HG03457 (cell line): ENCODE measurements around the gene FCN3.
"Not testable (repeated sequence)": the region's sequence is repeated elsewhere in the genome, so short reads cannot be mapped to it uniquely, and the experiment has no call there.

Experiments
- ATAC-seq: cut with Tn5 transposase; IDR thresholded peaks from one replicate; pipeline ENCODE4 v1.9.1; 2021; ENCODE audit warnings: moderate number of reproducible peaks; ENCODE audit not compliant: unreplicated experiment

Gene FCN3

DNA sequence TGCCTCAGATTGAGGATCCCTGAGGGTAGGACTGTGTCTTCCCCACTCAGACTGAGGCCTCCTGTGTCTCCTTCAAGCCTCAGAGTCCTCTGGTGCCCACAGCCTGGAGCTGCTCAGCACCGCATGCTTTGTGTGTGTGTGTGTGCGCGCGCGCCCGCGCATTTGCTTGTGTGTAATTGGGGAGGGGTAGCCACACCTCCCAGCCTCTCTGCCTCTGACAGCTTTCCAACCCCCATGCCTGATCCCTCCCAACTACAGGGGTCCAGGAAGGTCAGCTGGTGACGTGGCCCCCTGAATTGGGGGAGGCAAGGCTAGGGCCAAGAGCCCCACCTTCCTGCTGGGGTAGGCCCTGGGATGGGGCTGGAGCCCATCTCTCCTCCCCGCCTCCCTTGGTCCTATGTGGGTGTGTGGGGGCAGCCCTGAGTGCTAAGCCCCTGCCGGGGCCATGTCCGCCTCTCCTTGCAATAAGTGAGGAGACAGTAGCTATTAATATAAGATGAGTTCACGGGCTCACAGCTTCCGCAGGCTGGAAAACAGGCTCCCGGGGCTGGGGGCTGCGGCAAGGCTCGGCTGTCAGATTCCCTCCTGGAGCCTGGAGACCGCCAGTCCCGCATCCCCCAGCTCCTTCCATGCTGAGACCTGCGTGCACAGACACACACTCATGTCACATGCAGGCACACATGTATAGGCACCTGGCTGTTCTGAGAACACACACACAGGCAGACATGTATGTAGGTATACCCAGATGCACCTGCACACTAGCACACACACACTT, 24.8 kb upstream of the FCN3 start:
- ATAC-seq, result no peak

DNA sequence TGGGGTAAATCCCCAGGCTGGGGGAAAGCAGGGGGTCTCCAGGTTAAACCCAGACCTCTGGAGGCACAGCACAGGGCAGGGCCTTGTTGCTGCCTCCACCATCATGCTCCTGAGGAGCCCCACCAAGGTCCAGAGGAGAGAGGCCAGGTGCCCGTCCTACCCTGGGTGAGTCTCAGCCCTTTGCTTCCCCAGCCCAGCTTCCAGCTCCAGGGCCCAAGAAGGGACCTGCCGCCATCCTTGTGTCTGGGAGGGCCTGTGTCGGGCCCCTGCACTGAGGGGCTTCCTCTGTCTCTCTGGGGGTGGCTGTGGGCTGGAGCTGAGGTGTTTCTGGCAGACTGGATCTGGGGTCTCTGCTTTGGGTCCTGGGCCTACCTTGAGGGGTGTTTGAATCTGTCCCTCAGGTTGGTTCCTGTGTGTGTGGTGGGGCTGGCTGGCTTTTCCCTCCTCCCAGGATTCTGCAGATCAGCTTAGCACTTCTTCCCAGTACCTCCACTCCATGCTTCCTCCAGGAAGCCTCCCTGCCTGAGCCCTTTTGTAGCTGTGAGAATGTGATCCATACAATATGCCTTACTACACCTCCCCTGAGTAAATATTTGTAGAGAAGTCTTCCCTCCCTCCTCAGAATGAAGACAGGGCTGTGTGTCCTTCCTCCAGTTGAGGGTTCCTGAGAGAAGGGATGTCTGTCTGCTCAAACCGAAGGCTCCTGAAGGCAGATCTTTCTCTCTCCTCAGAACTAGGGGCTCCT, 24.0 kb upstream of the FCN3 start:
- ATAC-seq, result no peak

DNA sequence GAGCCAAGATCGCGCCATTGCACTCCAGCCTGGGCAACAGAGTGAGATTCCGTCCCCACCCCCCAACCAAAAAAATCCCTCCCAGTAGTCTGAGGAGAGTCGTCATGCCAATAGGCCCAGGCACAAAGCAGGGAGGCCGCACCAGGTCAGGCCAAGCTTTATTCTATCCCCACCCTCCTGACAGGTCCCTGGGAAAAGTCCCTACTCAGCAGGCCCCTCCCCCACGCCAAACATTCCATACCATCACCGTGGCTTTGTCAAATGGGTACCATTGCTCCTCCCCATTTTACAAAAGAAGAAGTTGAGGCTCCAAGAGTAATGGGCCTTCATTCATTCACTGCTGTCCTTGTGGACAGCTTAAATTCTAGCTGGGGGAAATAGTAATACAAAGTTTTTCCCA, 23.1 kb upstream of the FCN3 start:
- no peak for ATAC-seq

DNA sequence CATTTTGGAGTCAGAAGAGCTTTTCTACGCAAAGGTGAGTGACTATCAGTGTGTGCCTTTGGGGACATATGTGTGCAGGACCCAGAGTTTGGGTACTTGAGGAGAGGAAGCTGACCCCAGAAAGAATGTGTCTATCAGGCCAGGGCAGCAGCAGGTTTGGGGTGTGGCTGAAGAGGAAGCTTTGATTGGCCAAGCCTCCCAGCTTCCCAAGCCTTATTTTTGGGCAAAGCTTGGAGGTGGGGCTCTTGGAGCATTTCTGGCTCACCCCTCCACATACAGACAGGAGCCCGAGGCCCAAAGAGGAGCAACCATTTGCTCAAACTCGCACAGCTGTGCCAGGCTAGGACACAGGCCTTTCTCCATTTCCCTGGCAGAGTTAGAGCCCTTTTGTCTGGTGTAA, 22.5 kb upstream of the FCN3 start:
- no peak for ATAC-seq

DNA sequence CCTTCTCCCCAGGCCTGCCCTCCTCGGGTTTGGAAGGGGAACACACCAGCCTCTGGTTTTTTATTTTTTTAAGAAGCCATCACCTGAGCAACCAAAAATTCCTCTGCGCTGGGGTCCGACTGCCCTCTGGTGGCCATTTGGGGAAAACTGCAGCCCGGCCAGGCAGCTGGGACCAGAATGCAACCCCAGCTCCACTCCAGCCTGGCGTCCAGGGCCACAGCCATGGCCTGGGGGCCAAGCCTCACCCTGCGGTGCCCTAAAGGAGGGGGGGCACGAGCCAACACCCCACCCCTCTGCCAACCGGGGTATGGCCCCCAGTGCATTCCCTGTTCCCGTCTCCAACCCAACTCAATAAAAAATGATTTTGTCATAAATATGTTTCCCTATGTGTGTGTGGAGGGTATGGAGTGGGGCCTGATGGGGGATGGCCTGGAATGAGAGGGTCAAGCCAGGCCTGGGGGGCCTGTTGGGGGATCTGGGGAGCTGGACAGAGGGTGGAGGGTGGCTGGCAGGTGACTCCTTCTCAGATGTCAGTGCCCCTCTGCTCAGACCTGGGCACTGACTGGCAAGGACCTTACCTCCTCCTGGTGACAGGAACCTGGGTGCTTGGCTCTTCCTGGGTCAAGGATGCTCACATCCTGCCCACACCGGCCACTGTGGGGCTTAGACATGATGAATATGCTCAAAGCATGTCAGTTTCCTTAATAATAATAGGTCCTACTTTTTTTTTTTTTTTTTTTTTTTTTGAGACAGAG, 21.0 kb upstream of the FCN3 start:
- no peak for ATAC-seq

DNA sequence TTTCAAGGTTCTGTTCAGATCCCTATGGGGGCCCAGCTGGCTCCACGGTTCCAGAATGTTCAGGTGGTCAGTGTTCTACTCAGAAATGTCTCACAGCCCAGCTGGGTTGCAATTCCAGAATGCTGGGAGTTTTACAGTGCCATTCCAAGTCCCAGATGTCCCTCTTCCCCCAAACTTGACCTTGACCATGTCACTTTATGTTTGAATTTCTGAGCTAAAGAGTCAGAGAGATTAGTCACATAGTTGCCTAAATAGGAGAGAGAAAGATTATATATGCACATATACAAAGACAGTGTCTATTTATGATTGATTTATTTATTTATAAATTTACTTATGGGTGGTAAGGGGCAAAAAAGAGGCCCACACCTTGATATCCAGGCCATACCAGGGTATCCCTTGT, 20.3 kb upstream of the FCN3 start:
- ATAC-seq, result no peak

DNA sequence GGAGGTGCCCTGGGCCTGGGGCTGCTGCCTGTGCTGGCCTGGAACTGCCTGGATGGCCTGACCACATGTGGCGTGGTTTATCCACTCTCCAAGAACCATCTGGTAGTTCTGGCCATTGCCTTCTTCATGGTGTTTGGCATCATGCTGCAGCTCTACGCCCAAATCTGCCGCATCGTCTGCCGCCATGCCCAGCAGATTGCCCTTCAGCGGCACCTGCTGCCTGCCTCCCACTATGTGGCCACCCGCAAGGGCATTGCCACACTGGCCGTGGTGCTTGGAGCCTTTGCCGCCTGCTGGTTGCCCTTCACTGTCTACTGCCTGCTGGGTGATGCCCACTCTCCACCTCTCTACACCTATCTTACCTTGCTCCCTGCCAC, 19.6 kb upstream of the FCN3 start:
- no peak for ATAC-seq

DNA sequence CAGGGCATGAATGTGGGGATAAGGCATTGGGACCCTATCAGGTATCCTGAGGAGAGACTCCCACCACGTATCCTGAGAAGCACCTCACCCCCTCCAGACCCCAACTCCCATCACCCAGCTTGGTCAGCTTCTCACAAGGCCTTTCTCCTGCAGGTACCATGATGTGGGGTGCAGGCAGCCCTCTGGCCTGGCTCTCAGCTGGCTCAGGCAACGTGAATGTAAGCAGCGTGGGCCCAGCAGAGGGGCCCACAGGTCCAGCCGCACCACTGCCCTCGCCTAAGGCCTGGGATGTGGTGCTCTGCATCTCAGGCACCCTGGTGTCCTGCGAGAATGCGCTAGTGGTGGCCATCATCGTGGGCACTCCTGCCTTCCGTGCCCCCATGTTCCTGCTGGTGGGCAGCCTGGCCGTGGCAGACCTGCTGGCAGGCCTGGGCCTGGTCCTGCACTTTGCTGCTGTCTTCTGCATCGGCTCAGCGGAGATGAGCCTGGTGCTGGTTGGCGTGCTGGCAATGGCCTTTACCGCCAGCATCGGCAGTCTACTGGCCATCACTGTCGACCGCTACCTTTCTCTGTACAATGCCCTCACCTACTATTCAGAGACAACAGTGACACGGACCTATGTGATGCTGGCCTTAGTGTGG, 19.1 kb upstream of the FCN3 start:
- ATAC-seq, result no peak

DNA sequence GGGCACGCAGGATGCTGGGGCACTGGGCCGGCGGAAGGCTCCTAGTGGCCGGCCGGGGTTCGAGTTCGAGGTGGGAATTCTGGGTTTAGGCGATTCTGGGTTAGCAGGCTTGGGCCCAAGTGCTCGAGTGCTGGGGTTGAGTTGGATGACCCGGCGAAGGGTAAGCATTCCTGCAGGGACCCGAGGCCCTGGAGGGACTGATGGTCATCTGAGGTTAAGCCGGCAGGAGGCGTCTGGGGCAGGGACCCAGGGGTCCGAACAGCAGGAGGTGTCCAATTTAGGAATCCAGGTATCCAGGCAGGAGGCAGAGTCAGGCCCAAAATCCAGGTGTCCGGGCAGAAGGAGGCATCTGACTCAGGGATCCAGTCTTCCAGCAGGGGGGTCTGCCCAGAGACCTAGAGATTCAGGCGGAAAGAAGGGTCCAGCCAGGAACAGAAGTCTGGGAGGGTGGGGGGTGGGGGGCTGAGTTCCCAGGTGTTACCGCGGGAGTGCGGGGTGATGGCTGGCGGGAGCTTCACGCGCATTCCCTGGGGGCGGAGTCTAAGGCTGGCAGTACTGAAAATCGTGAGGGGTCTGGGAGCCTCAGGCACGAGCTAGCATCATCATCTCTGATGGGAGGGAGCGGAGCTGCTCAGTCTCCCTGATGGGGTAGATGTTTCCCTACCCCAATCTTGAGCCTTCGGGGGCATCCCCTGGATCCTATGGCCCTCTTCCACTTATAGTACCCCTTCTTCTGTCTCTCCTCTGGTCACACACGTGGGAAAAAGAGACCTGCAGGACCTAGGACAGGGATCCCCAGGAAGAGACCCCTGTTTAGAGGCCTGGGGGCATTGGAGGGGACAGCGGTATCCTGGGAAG, 18.4 kb upstream of the FCN3 start:
- peak; percentile 12 for ATAC-seq

DNA sequence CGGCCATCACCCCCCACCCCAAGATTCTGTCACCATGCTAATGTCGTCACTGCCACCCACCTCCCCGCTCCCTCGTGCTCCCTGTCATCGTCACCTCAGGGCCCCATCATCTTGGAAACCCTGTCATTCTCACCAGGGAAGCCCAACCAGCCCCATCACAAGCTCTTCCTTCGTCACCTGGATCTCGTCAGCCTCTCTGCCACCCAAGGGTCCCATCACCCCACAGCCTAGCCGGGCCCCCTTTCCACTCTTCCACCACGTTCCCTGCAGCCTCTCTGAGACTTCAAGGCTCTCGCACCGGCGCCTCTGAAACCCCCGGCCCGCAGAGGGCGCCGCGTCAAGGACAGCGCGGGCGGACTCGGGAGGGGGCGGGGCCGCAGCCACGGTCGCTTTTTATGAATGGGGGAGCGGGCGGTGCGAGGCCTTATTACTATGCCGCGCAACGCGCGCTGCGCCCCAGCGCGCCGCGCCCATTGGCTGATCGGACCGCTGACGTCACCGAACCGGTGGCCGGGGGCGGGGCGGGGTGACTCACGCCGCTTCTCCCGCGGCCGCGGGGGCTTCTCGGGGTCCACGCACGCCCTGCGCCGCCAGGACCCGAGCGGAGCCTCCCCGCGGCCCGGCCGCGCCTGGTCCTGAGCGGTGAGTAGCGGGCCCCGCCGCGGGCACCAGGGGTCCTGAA, 17.6 kb upstream of the FCN3 start, which contains the start of gene GPR3:
GPR3 (plus strand) TSS at position 527 of the 682 bp plus-strand sequence. CDS start 1,177 bp downstream, outside the sequence.
- ATAC-seq, result peak; percentile 71

DNA sequence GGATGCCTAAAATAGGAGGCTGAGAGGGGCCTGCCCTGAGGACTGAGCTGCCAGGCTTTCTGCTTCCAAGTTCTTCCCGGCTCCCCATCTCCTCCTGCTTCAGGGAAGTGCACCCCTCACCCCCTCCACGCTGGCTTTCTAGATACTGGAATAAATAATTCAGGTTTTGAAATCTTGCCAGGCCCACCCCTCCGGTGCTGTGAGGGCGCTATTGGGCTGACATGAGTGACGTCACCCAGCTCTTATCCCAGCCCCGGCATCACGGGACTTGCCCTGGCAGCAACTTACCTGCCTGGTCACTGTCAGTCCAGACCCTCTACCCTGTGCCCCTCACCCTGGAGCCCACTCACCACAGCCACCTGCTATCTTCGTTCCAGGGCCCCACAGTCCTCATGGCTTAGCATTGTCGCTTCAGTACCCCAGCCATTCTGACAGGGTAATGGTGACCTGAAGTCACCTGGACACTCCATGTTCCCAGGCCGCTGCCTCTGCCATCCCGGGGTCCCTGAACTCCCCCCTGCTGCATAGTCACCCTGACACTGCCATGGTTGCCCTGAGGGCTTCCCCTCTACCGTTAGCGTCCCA, 17.0 kb upstream of the FCN3 start:
- ATAC-seq, result no peak

DNA sequence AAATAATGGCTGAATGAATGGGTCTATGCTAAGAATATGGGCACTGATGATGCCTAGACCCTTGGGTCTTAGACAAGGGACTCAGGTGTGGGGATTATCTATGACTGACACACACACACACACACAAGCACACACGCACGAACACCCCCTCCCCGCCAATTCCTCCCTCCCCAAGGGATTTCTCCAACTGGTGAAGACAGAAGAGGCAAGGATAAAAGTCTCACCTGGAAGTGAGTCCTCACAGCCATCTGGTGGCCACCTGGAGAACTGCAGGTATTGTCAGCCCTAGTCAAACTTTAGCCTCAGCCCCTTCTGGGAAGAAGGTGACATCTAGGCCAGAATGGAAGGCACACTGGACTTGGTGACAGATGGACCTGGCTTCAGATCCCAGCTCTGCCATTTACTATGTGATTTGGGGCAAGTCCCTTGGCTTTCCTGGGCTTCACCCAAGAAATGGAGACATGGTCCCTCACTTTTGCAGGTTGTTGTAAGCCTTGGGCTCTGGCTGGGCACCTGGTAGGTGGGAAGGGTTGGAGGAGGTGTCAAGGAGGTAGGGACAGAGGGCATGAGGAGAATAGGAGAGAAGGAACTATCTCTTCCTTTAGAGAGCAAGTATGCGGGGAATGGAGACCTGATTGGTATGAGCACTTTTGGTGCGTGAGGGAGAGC, 13.8 kb upstream of the FCN3 start:
- no peak for ATAC-seq

DNA sequence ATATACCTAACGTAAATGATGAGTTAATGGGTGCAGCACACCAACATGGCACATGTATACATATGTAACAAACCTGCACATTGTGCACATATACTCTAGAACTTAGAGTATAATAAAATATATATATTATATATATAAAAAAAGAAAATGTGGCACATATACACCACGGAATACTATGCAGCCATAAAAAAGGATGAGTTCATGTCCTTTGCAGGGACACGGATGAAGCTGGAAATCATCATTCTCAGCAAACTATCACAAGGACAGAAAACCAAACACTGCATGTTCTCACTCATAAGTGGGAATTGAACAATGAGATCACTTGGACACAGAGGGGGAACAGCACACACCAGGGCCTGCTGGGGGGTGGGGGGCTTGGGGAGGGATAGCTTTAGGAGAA, 10.2 kb upstream of the FCN3 start:
- not testable (repeated sequence) for ATAC-seq

DNA sequence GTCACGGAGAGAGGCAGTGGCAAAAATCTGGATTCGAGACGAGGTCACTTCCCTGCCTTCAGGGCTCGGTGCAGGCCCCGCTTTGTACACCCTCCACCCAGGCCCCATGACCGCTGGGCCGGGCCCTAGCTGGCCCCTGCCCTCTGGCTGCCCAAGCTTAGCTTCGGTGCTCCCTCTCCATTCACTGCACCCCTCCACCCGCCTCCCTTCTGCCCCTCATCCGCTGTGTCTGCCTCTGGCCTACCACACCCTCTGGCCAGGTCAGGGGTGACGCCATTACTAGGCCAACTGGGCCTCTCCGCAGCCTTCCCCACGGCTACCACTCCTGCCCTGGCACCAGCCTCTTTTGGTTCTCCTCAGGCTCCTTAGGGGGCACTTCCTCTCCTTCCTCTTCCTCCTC, 9.0 kb upstream of the FCN3 start:
- ATAC-seq, result no peak

DNA sequence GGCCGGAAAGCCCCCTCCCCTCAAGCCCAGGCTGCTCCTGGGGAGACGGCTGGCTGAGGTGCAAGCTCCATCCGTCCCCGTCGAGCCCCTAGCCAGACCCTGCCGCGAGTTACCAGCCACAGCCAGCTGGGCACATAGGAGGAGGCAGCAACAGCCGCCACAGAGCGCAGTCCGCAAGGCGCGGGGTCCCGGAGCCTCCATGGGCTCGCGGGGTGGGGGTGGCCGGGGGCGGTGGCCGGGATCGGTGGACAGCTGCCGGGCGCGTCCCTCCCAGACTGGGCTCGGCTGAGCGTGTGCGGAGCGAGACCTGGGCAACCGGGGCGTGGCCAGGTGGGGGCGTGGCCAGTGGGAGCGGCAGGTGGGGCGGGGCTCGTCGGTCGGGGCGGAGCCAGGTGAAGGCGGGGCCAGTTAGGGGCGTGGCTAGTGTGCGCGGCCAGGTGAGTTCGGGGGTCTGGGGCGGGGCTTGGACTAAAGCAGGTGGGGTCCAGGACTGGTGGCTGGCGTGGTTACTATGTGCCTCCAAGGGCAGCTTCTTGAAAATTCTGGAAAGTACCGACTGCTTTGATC, 8.5 kb upstream of the FCN3 start, which contains the start of gene CD164L2:
CD164L2 (minus strand) TSS at position 295 of the 567 bp plus-strand sequence; CDS start at position 201, 94 bp downstream.
- no peak for ATAC-seq

DNA sequence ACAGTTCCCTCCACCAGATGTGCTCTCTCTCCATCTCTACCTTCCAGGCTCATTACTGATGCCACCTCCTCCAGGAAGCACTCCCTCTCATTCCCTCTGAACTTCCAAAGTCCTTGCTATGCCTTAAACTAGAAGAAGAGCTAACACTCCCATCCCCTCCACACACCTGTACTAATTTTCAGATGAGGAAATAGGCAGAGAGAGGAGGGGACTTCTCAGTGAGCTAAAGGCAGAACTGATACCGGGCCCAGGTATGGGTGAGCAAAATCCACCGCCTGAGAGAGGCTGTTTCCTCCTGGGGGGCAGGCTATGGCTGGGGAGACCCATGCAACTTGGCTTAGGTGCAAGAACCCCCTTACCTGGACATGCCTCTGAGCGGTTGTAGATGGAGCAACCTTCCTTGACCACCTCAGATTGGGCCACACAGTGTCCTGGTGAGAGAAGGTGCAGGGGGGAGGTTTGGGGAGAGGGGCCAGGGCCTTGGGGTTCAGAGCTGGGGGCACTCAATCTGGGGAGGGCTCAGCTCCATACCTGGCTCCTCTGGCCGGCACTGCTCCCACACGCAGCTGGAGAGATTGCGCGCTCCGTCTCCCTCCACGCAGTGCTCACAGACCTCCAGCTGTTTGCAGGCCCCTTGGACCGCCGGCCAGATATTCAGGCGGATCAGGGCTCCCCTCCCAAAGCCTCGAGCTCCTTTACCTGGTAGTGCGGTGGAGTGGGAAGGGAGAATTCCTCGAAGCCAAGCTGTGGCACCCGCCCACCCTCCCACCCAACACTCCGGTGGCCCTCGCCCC, 7.5 kb upstream of the FCN3 start:
- no peak for ATAC-seq
